ENCODE results near the gene MVB12B.
"Not testable (repeated sequence)": the region's sequence is repeated elsewhere in the genome, so short reads cannot be mapped to it uniquely, and the experiment has no call there.

MVB12B gene, protein sequence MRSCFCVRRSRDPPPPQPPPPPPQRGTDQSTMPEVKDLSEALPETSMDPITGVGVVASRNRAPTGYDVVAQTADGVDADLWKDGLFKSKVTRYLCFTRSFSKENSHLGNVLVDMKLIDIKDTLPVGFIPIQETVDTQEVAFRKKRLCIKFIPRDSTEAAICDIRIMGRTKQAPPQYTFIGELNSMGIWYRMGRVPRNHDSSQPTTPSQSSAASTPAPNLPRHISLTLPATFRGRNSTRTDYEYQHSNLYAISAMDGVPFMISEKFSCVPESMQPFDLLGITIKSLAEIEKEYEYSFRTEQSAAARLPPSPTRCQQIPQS

GRCh38 chr9:126326228-126327005 is at the start of gene MVB12B:
TSS of gene MVB12B (plus strand) at chr9:126326829. CDS start at chr9:126326930, 101 bp downstream.
- intact Hi-C loops (cut with DNase I), result no loop called here
- peak in 33 of 42 donors; percentile 25 to 83 (median 67) for DNase-seq

- intact Hi-C loops (cut with DNase I), result no loop called here
- no peak for DNase-seq
These were observed 42.7 kb upstream of the MVB12B start for GRCh38 chr9:126283799-126284465.

DNA sequence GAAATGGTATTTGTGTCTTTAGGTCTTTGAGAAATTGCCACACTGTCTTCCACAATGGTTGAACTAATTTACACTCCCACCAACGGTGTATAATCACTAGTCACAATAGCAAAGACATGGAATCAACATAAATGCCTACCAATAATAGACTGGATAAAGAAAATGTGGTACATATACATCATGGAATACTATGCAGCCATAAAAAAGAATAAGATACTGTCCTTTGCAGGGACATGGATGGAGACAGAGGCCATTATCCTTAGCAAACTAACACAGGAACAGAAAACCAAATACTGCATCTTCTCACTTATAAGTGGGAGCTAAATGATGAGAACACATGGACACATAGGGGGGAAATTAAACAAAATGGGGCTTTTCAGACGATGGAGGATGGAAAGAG is 41.0 kb upstream of the MVB12B start:
- DNase-seq; intact Hi-C loops (cut with DNase I): not testable (repeated sequence)

DNA sequence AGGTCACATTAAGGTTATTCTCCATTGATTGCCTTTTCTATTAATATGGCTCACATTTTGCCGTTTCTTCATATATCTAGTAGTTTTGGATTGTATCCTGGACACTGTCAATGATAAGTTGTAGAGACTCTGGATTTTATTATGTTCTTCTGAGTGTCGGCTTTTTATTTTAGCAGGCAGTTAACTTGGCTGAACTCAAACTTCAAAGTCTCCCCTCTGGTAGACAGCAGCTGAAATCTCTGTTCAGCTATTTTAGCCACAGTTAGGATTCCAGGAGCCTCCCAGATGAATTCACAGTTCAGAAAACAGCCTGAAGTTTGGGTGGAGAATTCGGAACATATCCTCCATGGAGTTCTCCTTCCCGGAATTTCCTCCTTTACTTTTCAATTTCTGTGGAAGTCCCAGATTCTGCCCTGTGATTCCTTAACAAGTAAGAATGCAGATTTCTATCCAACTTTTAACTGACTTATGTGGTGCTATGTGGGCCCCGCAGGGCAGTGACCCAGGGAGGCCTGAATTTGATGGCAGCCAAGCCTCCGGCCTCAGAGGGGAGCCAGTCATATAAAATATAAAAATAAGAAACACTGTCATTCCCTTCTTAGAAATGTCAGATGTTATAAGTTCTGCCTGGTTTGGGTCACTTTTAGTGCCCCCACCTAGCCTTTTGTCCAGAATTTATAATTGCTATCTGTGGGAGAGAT is 39.3 kb upstream of the MVB12B start:
- DNase-seq, result peak in 1 of 42 donors; percentile 10
- intact Hi-C loops (cut with DNase I), result no loop called here

- peak in 3 of 42 donors; percentile 3 to 36 (median 28) for DNase-seq
- intact Hi-C loops (cut with DNase I), result no loop called here
These were observed 35.8 kb upstream of the MVB12B start for GRCh38 chr9:126290871-126291270.

GRCh38 chr9:126291925-126292324 is 34.7 kb upstream of the MVB12B start:
- intact Hi-C loops (cut with DNase I), result no loop called here
- DNase-seq, result peak in 2 of 42 donors; percentile 7 to 21

DNA sequence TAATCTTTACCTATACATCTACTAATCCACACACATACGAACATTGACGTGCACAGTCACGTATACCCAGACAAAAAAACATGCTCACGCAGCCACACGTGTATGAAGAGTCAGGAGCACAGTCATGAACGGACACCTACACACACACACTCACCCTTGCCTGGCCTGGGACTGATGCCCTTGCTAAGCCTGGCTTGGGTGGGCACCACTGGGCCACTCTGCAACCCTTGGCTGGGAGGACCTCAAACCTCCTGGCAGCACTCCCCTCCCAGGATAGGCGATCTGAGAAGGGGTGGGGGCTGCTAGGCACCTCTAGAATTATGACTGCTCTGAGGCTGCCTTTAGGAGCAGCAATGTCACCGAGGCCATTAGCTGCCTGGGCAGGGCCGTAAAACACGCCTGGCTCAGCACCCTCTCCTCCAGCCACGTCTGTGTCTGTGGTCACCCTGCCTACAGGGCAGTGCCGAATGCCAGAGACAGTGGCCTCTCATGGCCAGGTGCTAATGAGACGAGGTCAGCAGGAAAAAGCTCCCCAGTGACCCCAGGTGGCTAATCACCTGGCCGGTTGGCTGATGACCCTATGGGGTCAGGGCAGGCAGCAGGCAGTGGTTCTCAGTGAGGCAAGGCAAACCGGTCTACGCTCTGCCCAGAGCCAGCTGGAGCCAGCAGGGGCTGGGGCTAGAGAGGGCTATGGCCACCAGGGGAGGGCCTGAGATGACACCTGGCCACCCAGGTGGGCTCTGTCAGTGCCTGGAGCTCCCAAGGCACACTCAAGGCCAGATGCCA is 33.7 kb upstream of the MVB12B start:
- intact Hi-C loops (cut with DNase I), result no loop called here

DNA sequence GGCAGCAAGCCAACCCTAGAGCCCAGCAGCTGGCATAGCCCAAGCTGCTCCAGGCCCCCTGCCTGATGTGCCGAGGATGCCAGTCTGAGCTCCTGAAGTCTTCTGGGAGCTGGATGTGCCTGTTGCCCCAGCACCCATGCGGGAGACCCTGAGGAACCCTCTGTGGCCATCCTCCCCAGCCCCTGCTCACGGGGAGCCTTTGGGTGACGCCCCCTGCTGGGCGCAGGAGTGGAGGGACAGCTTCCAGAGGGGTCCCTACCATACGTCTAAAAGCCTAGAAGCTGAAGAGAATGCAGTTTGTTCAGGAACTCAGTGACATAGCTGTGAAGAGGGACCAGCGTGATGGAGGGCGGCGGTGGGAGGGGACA is 33.1 kb upstream of the MVB12B start:
- peak in 1 of 42 donors; percentile 23 for DNase-seq
- intact Hi-C loops (cut with DNase I), result no loop called here

More for the DNA sequence above, 33.7 kb upstream of the MVB12B start:
- peak in 2 of 42 donors; percentile 21 to 38 for DNase-seq

DNA sequence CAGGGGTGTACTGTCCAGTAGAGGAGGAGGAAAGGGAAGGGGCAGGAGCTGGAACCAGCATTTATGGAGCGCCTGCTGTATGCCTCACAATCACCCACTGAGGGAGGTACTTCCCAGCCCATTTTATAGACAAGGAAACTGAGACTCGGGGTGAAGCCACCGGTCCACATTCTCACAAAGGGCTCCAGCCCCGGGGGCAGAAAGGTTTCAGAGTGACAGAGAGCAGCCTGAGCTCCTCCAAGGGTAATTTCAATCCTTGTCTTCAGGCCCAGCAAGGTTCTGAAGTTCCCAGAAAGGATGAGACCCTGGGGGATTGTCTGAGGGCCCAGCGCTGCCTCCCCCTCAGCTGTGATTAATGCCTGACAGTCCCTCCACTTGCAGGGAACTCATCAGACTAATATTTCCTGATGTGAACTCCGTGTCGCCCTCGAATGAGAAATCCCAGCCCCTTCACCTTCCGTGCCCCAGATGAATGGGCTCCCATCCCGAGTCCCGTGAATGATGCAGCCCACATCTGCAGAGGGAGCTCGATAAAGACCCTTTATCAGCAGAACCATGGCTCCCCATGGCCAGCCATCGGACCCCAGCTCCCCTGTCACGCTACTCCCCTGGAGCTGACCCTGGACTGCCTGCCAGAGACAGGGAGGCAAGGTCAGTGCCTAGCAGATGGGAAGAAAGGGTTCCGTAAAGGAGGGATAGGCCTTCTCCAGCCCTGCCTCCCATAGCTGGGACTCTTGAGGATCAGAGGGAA is 32.1 kb upstream of the MVB12B start:
- DNase-seq, result peak in 2 of 42 donors; percentile 22 to 24
- intact Hi-C loops (cut with DNase I), result no loop called here

- intact Hi-C loops (cut with DNase I), result no loop called here
- peak in 1 of 42 donors; percentile 2 for DNase-seq
These were observed 31.5 kb upstream of the MVB12B start for GRCh38 chr9:126295082-126295477.

- intact Hi-C loops (cut with DNase I), result no loop called here
- peak in 3 of 42 donors; percentile 0 to 21 (median 6) for DNase-seq
These were observed 31.1 kb upstream of the MVB12B start for GRCh38 chr9:126295516-126295915.

DNA sequence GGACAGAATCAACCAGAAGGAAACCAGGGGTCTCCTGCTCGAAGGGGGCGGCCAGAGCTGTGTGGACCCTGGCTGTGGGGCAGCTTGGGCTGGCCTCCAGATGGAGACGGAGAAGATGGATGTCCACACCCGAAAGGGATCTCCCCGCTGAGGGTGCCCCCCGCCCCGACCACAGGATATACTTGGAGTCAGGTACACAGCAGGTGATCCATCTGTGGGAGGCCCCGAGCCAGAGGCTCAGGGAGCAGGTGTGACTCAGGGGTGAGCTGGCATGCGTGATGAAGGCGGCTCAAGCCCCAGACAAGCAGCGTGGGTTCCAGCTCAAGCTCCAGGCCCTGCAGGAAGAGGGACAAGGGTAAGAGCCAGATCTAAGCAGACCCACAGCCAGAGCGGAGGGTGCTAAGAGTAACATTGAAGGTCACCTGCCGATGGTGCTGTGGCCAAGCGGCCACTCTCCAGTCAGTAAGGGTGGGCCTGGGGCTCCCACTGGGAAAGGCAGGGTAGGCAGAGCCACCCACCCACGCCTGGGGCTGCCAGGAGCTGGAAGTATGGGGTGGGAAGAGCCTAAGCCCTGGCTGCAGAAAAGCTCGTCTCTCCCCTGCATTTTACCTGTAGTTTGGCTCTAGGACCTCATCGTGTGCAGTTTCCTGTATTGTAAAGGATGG is 30.6 kb upstream of the MVB12B start:
- intact Hi-C loops (cut with DNase I), result no loop called here

GRCh38 chr9:126296687-126297086 is 29.9 kb upstream of the MVB12B start:
- intact Hi-C loops (cut with DNase I), result no loop called here
- peak in 7 of 42 donors; percentile 12 to 61 (median 41) for DNase-seq

More for the DNA sequence above, 30.6 kb upstream of the MVB12B start:
- DNase-seq, result peak in 5 of 42 donors; percentile 4 to 41 (median 27)

DNA sequence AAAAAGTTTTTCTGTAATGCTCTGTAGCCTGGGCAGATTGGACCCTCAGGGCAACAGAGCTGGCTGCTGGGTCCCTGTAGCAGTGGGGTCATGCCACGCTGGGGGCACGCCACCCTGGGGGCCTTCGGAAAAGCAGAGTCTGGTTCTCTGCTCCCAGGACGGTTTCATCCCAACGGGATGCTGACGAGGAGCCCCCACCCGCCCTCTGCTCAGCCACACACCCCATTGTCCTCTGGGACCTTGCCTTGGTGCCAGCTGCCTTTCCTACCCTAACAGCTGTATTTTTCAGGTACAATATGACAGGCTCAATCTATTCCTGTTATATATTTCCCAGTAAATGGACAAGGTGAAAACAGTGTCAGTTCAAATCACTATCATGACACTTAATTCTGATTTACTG is 29.0 kb upstream of the MVB12B start:
- peak in 20 of 42 donors; percentile 28 to 67 (median 50) for DNase-seq
- intact Hi-C loops (cut with DNase I), result no loop called here

DNA sequence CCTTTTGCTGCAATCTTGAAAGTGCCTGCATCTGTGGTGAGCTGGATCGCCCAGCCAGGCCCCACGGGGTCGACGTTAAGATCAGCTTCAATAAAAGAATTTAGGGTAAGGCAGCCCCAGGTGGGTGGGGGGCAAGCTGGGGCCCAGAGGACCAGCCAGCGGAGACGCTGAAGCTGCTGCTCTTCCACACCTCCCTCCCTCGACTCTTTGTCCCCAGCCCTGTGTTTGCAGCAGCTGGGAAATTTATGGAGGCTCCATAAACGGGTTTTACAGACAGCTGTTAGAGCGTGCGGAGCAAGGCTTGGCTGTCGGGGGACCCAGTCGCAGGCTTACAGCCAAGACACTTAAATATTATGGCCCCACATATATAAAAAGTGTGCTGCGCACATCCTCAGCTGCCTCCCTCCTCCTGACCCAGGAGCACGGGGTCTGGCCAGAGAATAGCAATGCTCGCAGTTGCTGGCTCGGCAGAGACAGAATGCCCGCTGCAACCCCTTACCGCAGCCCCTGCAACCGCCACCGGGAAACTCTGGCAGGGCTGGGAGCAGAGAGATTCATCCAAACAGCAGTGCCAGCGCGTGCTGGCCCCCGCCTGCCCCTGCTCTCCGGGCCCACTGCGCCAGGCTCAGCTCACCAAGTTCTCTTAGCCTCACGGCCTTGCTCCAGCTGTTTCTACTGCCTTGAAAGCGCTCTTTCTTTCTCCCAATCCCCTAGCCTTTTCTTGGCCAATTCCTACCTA is 28.4 kb upstream of the MVB12B start:
- intact Hi-C loops (cut with DNase I), result no loop called here

GRCh38 chr9:126299706-126300276 is 26.8 kb upstream of the MVB12B start:
- intact Hi-C loops (cut with DNase I), result loop anchor here (5.0 kb wide), 1 partner anchor 72 kb away; no protein-coding TSS in a partner anchor
- peak in 2 of 42 donors; percentile 34 to 37 for DNase-seq

More for the DNA sequence above, 28.4 kb upstream of the MVB12B start:
- peak; percentile 71 to 92 (median 86) for DNase-seq
